CD4-positive, alpha-beta T cell (primary cell): Measurements from ENCODE around the gene ARMH3. TPM values are rescaled to one million over a fixed set of nuclear protein-coding genes. Genes with fewer than 3 reads are reported as not detected.

Experiments
- ATAC-seq: fragments of 200-7000 bp; cut with Tn5 transposase; one replicate; pipeline ENCODE4 v1.10.0; 2022; ENCODE audit warnings: mild to moderate bottlenecking; ENCODE audit not compliant: poor library complexity
- CTCF ChIA-PET: fragments of 350-600 bp; sonication (Branson Sonifier 250); formaldehyde crosslinking; loops from one replicate; lab custom pipeline; 2021; ENCODE audit warnings: antibody characterized with exemption, inconsistent platforms; lab: Charles Lee
- POLR2A ChIA-PET: fragments of 350-600 bp; sonication (Branson Sonifier 250); formaldehyde crosslinking; loops from one replicate; lab custom pipeline; 2021; ENCODE audit warnings: antibody characterized with exemption, inconsistent platforms; lab: Charles Lee
- DNase-seq, 14 experiments: peaks; one replicate each; pipeline ENCODE4 v3.0.0-alpha.2; 2013 to 2020; ENCODE audit warnings: mixed read lengths in 2 of 14
- H3K27ac ChIP-seq, 2 donors: one replicate each; pipeline versions ENCODE4 v1.5.1 to v1.7.0; 2013; ENCODE audit warnings: low read length in 2 of 2, low read depth in 1 of 2, mild to moderate bottlenecking in 1 of 2
- H3K27me3 ChIP-seq, 2 experiments: 1 replicate in 1 of 2; 2 replicates in 1 of 2; pipeline versions ENCODE4 v1.6.1 to v1.7.0; 2013; ENCODE audit warnings: low read length in 2 of 2, control low read depth in 1 of 2, mild to moderate bottlenecking in 1 of 2, moderate library complexity in 1 of 2; ENCODE audit not compliant: insufficient read depth in 2 of 2, control insufficient read depth in 1 of 2
- H3K36me3 ChIP-seq: one replicate; pipeline ENCODE4 v1.6.1; 2013; ENCODE audit warnings: low read length, control low read depth; ENCODE audit not compliant: insufficient read depth
- H3K4me1 ChIP-seq: one replicate; pipeline ENCODE4 v1.6.1; 2013; ENCODE audit warnings: low read length, control low read depth; ENCODE audit not compliant: insufficient read depth
- H3K4me3 ChIP-seq: one replicate; pipeline ENCODE4 v1.5.1; 2013; ENCODE audit warnings: mild to moderate bottlenecking, low read length, moderate library complexity
- H3K9me3 ChIP-seq, 2 experiments: 1 replicate in 1 of 2; 2 replicates in 1 of 2; pipeline versions ENCODE4 v1.6.1 to v1.7.0; 2013; ENCODE audit warnings: low read length in 2 of 2, mild to moderate bottlenecking in 2 of 2, control low read depth in 1 of 2, moderate library complexity in 1 of 2; ENCODE audit not compliant: control insufficient read depth in 1 of 2, insufficient read depth in 1 of 2
- H3K27ac Mint-ChIP-seq: one replicate; pipeline ENCODE4 v1.8.0; 2020; ENCODE audit warnings: mixed read lengths
- H3K27me3 Mint-ChIP-seq: one replicate; pipeline ENCODE4 v1.8.0; 2021; ENCODE audit warnings: mixed read lengths
- H3K36me3 Mint-ChIP-seq: one replicate; pipeline ENCODE4 v1.8.0; 2021; ENCODE audit warnings: low read depth, mixed read lengths
- H3K4me1 Mint-ChIP-seq: one replicate; pipeline ENCODE4 v1.8.0; 2021; ENCODE audit warnings: low read depth, mixed read lengths
- H3K4me3 Mint-ChIP-seq: one replicate; pipeline ENCODE4 v1.8.0; 2020; ENCODE audit warnings: mild to moderate bottlenecking, mixed read lengths
- H3K9me3 Mint-ChIP-seq: one replicate; pipeline ENCODE4 v1.8.0; 2020; ENCODE audit warnings: mixed read lengths
- intact Hi-C, 2 experiments: fragments of 100-400 bp; cut with DNase I in 1 of 2; cut with micrococcal nuclease in 1 of 2; formaldehyde crosslinking; loops; one replicate each; pipeline versions ENCODE4 v1.15.1 to v1.9.0; 2023 to 2025; cut with DNase I, micrococcal nuclease
- total RNA-seq, 174 experiments: library from RNA in 2 of 174; stranded (reverse) in 2 of 174; gene quantifications; one replicate each; pipeline ENCODE4 v1.2.3 and lab custom pipeline; 2021 to 2026
- TF ChIP-seq, protein P1 (sequence below): fragments of 200-600 bp; IDR thresholded peaks from one replicate; pipeline ENCODE4 v1.8.0; 2022; ENCODE audit warnings: antibody characterized with exemption, mild to moderate bottlenecking

The ARMH3 gene
- total RNA-seq, 2 experiments from 2014 or later: 17.7 to 18.9 TPM

DNA sequence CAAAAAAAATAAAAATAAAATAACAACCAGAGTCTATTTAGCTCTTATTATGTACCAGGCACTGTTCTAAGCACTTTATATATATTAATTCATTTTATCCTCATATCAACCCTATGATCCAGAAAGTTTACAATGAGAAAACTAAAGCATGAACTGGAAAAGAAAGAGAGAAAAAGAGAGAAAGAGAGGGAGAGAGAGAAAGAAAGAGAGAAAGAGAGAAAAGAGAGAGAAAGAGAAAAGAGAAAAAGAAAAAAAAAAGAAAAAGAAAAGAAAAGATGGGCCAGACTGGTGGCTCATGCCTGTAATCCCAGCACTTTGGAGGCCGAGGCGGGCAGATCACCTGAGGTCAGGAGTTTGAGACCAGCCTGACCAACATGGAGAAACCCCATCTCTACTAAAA, 9.9 kb downstream of the ARMH3 start:
- TF ChIP-seq, protein P1, sequence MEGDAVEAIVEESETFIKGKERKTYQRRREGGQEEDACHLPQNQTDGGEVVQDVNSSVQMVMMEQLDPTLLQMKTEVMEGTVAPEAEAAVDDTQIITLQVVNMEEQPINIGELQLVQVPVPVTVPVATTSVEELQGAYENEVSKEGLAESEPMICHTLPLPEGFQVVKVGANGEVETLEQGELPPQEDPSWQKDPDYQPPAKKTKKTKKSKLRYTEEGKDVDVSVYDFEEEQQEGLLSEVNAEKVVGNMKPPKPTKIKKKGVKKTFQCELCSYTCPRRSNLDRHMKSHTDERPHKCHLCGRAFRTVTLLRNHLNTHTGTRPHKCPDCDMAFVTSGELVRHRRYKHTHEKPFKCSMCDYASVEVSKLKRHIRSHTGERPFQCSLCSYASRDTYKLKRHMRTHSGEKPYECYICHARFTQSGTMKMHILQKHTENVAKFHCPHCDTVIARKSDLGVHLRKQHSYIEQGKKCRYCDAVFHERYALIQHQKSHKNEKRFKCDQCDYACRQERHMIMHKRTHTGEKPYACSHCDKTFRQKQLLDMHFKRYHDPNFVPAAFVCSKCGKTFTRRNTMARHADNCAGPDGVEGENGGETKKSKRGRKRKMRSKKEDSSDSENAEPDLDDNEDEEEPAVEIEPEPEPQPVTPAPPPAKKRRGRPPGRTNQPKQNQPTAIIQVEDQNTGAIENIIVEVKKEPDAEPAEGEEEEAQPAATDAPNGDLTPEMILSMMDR: no peak
- no peak overlapping the region for H3K4me3 Mint-ChIP-seq
- no peak overlapping the region for H3K4me3 ChIP-seq
- DNase-seq: no peak
- no peak for ATAC-seq
- H3K36me3 ChIP-seq: no peaks in the 10 kb centered on the region
- H3K4me1 Mint-ChIP-seq: peaks cover 54% of the 10 kb centered on the region
- no peaks in the 10 kb centered on the region for H3K9me3 ChIP-seq
- no peaks in the 10 kb centered on the region for H3K27me3 ChIP-seq
- CTCF ChIA-PET: no interaction called here
- H3K36me3 Mint-ChIP-seq: peaks cover 7% of the 10 kb centered on the region
- POLR2A ChIA-PET: no interaction called here
- H3K27ac ChIP-seq: no peak overlapping the region
- no peak overlapping the region for H3K27ac Mint-ChIP-seq
- peaks cover 19% of the 10 kb centered on the region for H3K4me1 ChIP-seq
- no peaks in the 10 kb centered on the region for H3K27me3 Mint-ChIP-seq
- intact Hi-C loops: no loop called here
- H3K9me3 Mint-ChIP-seq: no peaks in the 10 kb centered on the region

DNA sequence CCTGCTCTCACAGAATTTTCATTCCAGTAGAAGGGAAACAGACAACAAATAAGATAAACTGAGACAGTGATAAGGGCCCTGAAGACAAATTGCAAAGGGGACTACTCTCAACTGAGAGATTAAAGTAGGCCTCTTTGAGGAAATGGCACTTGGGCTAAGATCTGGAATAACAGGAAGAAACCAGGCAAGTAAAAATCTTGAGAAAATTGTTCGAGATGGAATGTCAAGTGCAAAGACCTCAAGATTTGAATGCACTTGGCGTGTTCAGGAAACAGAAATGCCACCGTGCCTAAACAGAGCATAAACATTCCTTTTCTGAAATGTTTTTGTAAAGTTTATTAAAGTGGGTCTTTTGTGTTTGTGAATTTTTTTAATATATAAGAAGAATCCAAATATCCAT, 10.7 kb downstream of the ARMH3 start:
- no peak overlapping the region for H3K27ac ChIP-seq
- Mint-ChIP-seq H3K36me3 (peaks cover 12% of the 10 kb centered on the region), H3K27me3 (no peaks in the 10 kb centered on the region), H3K4me1 (peaks cover 56% of the 10 kb centered on the region), H3K27ac (no peak overlapping the region), H3K9me3 (no peaks in the 10 kb centered on the region), H3K4me3 (no peak overlapping the region)
- no peaks in the 10 kb centered on the region for H3K27me3 ChIP-seq
- peaks cover 13% of the 10 kb centered on the region for H3K4me1 ChIP-seq
- ATAC-seq: no peak
- DNase-seq: no peak
- CTCF ChIA-PET: no interaction called here
- intact Hi-C loops: no loop called here
- POLR2A ChIA-PET: interaction anchor here (0.9 kb wide), 1 partner anchor 24 kb away, joined by 4 read pairs; no protein-coding TSS in a partner anchor
- TF ChIP-seq, protein P1: no peak
- H3K36me3 ChIP-seq: no peaks in the 10 kb centered on the region
- no peaks in the 10 kb centered on the region for H3K9me3 ChIP-seq
- no peak overlapping the region for H3K4me3 ChIP-seq

DNA sequence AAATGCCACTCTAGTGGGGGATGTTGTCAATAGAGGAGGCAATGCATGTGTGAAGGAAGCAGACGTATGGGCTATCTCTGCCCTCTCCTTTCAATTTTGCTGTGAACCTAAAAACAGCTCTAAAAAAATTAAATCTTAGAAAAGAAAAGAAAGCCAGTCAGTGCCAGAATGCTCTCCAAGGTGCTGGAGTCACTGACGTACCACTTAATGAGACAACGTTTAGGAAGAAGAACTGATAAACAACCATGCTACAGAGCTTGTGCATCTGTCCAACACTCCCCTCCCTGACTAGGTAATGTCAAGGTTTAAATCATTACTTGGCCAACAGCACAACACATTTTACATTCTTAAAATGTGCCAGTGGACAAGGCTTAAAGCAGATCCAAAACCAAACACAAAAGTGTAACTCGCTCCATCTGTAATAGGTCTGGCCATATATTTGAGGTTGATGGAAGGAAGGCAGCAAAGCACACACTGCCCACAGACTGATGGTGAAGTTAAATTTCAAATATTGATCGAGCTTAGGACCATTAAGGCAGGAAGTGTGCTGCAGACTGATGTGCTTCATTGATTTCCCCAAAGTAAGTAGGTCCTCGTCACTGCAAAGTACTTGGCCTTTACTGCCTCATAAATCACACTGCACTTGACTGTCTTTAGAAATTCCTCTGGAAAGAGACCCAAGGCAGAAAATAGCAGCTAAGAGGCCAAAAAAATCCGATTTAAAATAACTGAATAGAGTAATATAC, 15.5 kb downstream of the ARMH3 start:
- TF ChIP-seq, protein P1: no peak
- Mint-ChIP-seq H3K4me3 (no peak overlapping the region), H3K27ac (no peak overlapping the region), H3K4me1 (peaks cover 21% of the 10 kb centered on the region), H3K27me3 (no peaks in the 10 kb centered on the region), H3K9me3 (no peaks in the 10 kb centered on the region), H3K36me3 (peaks cover 45% of the 10 kb centered on the region)
- H3K4me3 ChIP-seq: no peak overlapping the region
- peaks cover 23% of the 10 kb centered on the region for H3K36me3 ChIP-seq
- ChIA-PET POLR2A (interaction anchor here (0.8 kb wide), 1 partner anchor 51 kb away, joined by 3 read pairs; no protein-coding TSS in a partner anchor), CTCF (no interaction called here)
- no peak overlapping the region for H3K27ac ChIP-seq
- H3K4me1 ChIP-seq: peaks cover 4% of the 10 kb centered on the region
- H3K9me3 ChIP-seq: no peaks in the 10 kb centered on the region
- H3K27me3 ChIP-seq: no peaks in the 10 kb centered on the region
- ATAC-seq: no peak
- DNase-seq: no peak
- intact Hi-C loops: no loop called here
